ENCODE measurements around the gene ECPAS.

- TF ChIP-seq CTCF (IDR thresholded peaks at IDR 0.05): no peak
- TF ChIP-seq POLR2A (IDR thresholded peaks at IDR 0.05): no peak
- TF ChIP-seq POLR2AphosphoS5 (IDR thresholded peaks at IDR 0.05): no peak
Observed at GRCh38 chr9:111414406-111414805, 69.8 kb downstream of the ECPAS start.
